Neural cell (in vitro differentiated cells): Measurements from ENCODE around the gene TDRKH. TPM values are rescaled to one million over a fixed set of nuclear protein-coding genes. Genes with fewer than 3 reads are reported as not detected.

Experiments used
- H2AFZ ChIP-seq: fragments of 200-600, 300-800 bp; sonication (generic), shearing (Covaris generic); 2 replicates; pipeline ENCODE4 v1.6.0; 2014; ENCODE audit warnings: low read depth, mild to moderate bottlenecking, antibody characterized with exemption, low read length, moderate library complexity
- H3F3A ChIP-seq: fragments of 200-600 bp; shearing (Covaris generic); 2 replicates; pipeline ENCODE4 v1.6.1; 2016; ENCODE audit warnings: mild to moderate bottlenecking, moderate library complexity, mixed read lengths, antibody characterized with exemption, low read length; ENCODE audit not compliant: insufficient read depth, poor library complexity, severe bottlenecking
- H3K27ac ChIP-seq: fragments of 200-600, 300-800 bp; sonication (generic), shearing (Covaris generic); 2 replicates; pipeline ENCODE4 v1.5.1; 2014; ENCODE audit warnings: mild to moderate bottlenecking, low read length, moderate library complexity
- H3K27me3 ChIP-seq: fragments of 300-800, 200-600 bp; sonication (generic), shearing (Covaris generic); 2 replicates; pipeline ENCODE4 v1.6.0; 2014; ENCODE audit warnings: mild to moderate bottlenecking, low read depth, low read length, moderate library complexity; ENCODE audit not compliant: insufficient read depth
- H3K36me3 ChIP-seq: fragments of 300-800, 200-600 bp; sonication (generic), shearing (Covaris generic); 2 replicates; pipeline ENCODE4 v1.5.1; 2014; ENCODE audit warnings: mild to moderate bottlenecking, antibody characterized with exemption, low read length, moderate library complexity; ENCODE audit not compliant: insufficient read depth
- H3K4me2 ChIP-seq: fragments of 300-800, 200-600 bp; sonication (generic), shearing (Covaris generic); 2 replicates; pipeline ENCODE4 v1.6.0; 2014; ENCODE audit warnings: mild to moderate bottlenecking, low read length
- H3K4me3 ChIP-seq: fragments of 300-800, 200-600 bp; sonication (generic), shearing (Covaris generic); 2 replicates; pipeline ENCODE4 v1.5.1; 2014; ENCODE audit warnings: mild to moderate bottlenecking, low read length, moderate library complexity
- H3K79me2 ChIP-seq: fragments of 200-600 bp; shearing (Covaris generic); replicated peaks from 2 replicates; pipeline ENCODE4 v1.6.0; 2014; ENCODE audit warnings: mild to moderate bottlenecking, low read length, moderate library complexity; ENCODE audit not compliant: insufficient read depth
- H3K9ac ChIP-seq: fragments of 300-800, 200-600 bp; sonication (generic), shearing (Covaris generic); 2 replicates; pipeline ENCODE4 v1.6.1; 2016; ENCODE audit warnings: mild to moderate bottlenecking, low read length, mixed read lengths
- H3K9me2 ChIP-seq: fragments of 200-600 bp; shearing (Covaris generic); 2 replicates; pipeline ENCODE4 v1.6.1; 2016; ENCODE audit warnings: mild to moderate bottlenecking, low read length, mixed read lengths; ENCODE audit not compliant: insufficient read depth
- H3K9me3 ChIP-seq: fragments of 200-600, 300-800 bp; sonication (generic), shearing (Covaris generic); 2 replicates; pipeline ENCODE4 v1.6.1; 2016; ENCODE audit warnings: mild to moderate bottlenecking, mixed run types, low read length, moderate library complexity, mixed read lengths
- H4K20me1 ChIP-seq: fragments of 200-600 bp; shearing (Covaris generic); 2 replicates; pipeline ENCODE4 v1.6.1; 2016; ENCODE audit warnings: mild to moderate bottlenecking, mixed run types; ENCODE audit not compliant: insufficient read depth
- CTCF ChIP-seq: fragments of 450-650 bp; IDR thresholded peaks from 2 replicates; pipeline ENCODE4 v1.5.1; 2014; ENCODE audit warnings: antibody characterized with exemption, mild to moderate bottlenecking, moderate library complexity; ENCODE audit not compliant: poor library complexity, severe bottlenecking
- EP300 ChIP-seq: fragments of 450-650 bp; conservative IDR thresholded peaks from 2 replicates; pipeline ENCODE4 v1.6.1; 2014; ENCODE audit warnings: antibody characterized with exemption, mild to moderate bottlenecking, moderate library complexity; ENCODE audit not compliant: poor library complexity, severe bottlenecking
- EZH2 ChIP-seq: fragments of 200-600, 300-800 bp; shearing (Covaris generic), sonication (generic); IDR thresholded peaks from 2 replicates; pipeline ENCODE4 v1.6.1; 2014; ENCODE audit warnings: antibody characterized with exemption, low read length, borderline replicate concordance, mild to moderate bottlenecking; ENCODE audit not compliant: insufficient read depth, poor library complexity, severe bottlenecking
- MXI1 ChIP-seq: fragments of 450-650 bp; conservative IDR thresholded peaks from 2 replicates; pipeline ENCODE4 v1.6.1; 2014; ENCODE audit warnings: antibody characterized with exemption, mild to moderate bottlenecking; ENCODE audit not compliant: poor library complexity, severe bottlenecking
- POLR2AphosphoS5 ChIP-seq: IDR thresholded peaks from 2 replicates; pipeline ENCODE4 v1.6.1; 2012
- RAD21 ChIP-seq: fragments of 450-650 bp; conservative IDR thresholded peaks from 2 replicates; pipeline ENCODE4 v1.6.1; 2014; ENCODE audit warnings: antibody characterized with exemption, mild to moderate bottlenecking, moderate library complexity
- REST ChIP-seq: IDR thresholded peaks from 2 replicates; pipeline ENCODE4 v1.6.1; 2012; ENCODE audit warnings: borderline replicate concordance
- SMC3 ChIP-seq: fragments of 450-650 bp; conservative IDR thresholded peaks from 2 replicates; pipeline ENCODE4 v1.6.1; 2014; ENCODE audit warnings: antibody characterized with exemption, mild to moderate bottlenecking, moderate library complexity; ENCODE audit not compliant: poor library complexity
- TAF1 ChIP-seq: IDR thresholded peaks from 2 replicates; pipeline ENCODE4 v1.6.1; 2012; ENCODE audit warnings: low read depth
- polyA plus RNA-seq: library from polyadenylated mRNA; depleted of rRNA; stranded (reverse); fragments of >200 nt; gene quantifications from 2 replicates; pipeline ENCODE4 v1.2.3, GENCODE V29; 2014

Gene TDRKH
- polyA plus RNA-seq, 1 donor from 2014 or later, result 19.5 TPM

GRCh38 chr1:151828921-151829320 lies 38.6 kb upstream of the TDRKH start:
- Histone ChIP-seq H3K36me3 (no peaks in the 10 kb centered on the region), H3K4me3 (no peak overlapping the region), H2AFZ (peak overlapping the region; percentile 89), H3K9ac (peak overlapping the region; percentile 34), H3K4me2 (no peak overlapping the region), H3K9me2 (no peaks in the 10 kb centered on the region), H4K20me1 (no peaks in the 10 kb centered on the region), H3F3A (no peaks in the 10 kb centered on the region), H3K27me3 (no peaks in the 10 kb centered on the region), H3K9me3 (no peaks in the 10 kb centered on the region), H3K27ac (peak overlapping the region; percentile 11), H3K79me2 (no peaks in the 10 kb centered on the region)
- TF ChIP-seq EZH2 (no peak), RAD21 (no peak), SMC3 (no peak), CTCF (no peak), MXI1 (no peak), TAF1 (no peak), REST (no peak), POLR2AphosphoS5 (no peak), EP300 (no peak)

- no peak overlapping the region for H3K27ac ChIP-seq
- no peak overlapping the region for H3K4me2 ChIP-seq
- H3K4me3 ChIP-seq, result no peak overlapping the region
- no peaks in the 10 kb centered on the region for H3K79me2 ChIP-seq
- H3K27me3 ChIP-seq, result no peaks in the 10 kb centered on the region
- H3F3A ChIP-seq, result no peaks in the 10 kb centered on the region
- no peaks in the 10 kb centered on the region for H3K36me3 ChIP-seq
- TF ChIP-seq RAD21, result no peak
- no peak for TF ChIP-seq EZH2
- TF ChIP-seq TAF1, result no peak
- no peak for TF ChIP-seq MXI1
- no peak for TF ChIP-seq EP300
- no peak for TF ChIP-seq POLR2AphosphoS5
- TF ChIP-seq REST, result no peak
- no peak for TF ChIP-seq CTCF
- TF ChIP-seq SMC3, result no peak
- H2AFZ ChIP-seq, result no peak overlapping the region
- no peaks in the 10 kb centered on the region for H4K20me1 ChIP-seq
- no peaks in the 10 kb centered on the region for H3K9me3 ChIP-seq
- H3K9me2 ChIP-seq, result no peaks in the 10 kb centered on the region
- no peak overlapping the region for H3K9ac ChIP-seq
These were observed 37.6 kb upstream of the TDRKH start for GRCh38 chr1:151827853-151828252.
